Measurements from ENCODE around the gene CAMTA1. TPM values are rescaled to one million over a fixed set of nuclear protein-coding genes. Genes with fewer than 3 reads are reported as not detected.
A peak's percentile ranks its signal among the peaks of the same experiment; 100 is the strongest.

CAMTA1 gene
- total RNA-seq, 1 experiment from 2014 or later: 60.0 TPM

GRCh38 chr1:7039590-7040220, 254.5 kb downstream of the CAMTA1 start:
- no peak for TF ChIP-seq CTCF (IDR thresholded peaks at IDR 0.05; ENCODE audit: insufficient read depth in 1 of 2, low read depth in 1 of 2, low read length in 1 of 2, severe bottlenecking in 1 of 2, unreplicated experiment in 1 of 2)
- no peak for DNase-seq
- H3K27me3 Mint-ChIP-seq (ENCODE audit: insufficient read depth, unreplicated experiment): peaks cover 11% of the 10 kb centered on the region
- no peak overlapping the region for H3K27ac Mint-ChIP-seq (ENCODE audit: unreplicated experiment)
- CTCF ChIA-PET: no interaction called here
- H3K36me3 ChIP-seq (ENCODE audit: control insufficient read depth, insufficient read depth, low read length): no peaks in the 10 kb centered on the region
- intact Hi-C loops (cut with micrococcal nuclease; ENCODE audit: unreplicated experiment): no loop called here
- no peaks in the 10 kb centered on the region for H3K4me1 ChIP-seq
- H3K4me3 ChIP-seq (ENCODE audit: low read depth, low read length): no peak overlapping the region
- H3K9me3 ChIP-seq: no peaks in the 10 kb centered on the region
- POLR2A ChIA-PET: no interaction called here
- H3K4me1 Mint-ChIP-seq (ENCODE audit: low read depth, unreplicated experiment): no peaks in the 10 kb centered on the region
- H3K36me3 Mint-ChIP-seq (ENCODE audit: insufficient read depth, unreplicated experiment): no peaks in the 10 kb centered on the region
- no TSS peak for BruUV-seq (replicated peaks)
- no peaks in the 10 kb centered on the region for H3K27me3 ChIP-seq (replicated peaks; ENCODE audit: control insufficient read depth, insufficient read depth, low read length)
- H3K9me3 Mint-ChIP-seq (ENCODE audit: unreplicated experiment): no peaks in the 10 kb centered on the region
- H3K4me3 Mint-ChIP-seq (ENCODE audit: unreplicated experiment): no peak overlapping the region

GRCh38 chr1:7040969-7041695, 255.9 kb downstream of the CAMTA1 start:
- peaks cover 18% of the 10 kb centered on the region for H3K27me3 Mint-ChIP-seq (ENCODE audit: insufficient read depth, unreplicated experiment)
- BruUV-seq (replicated peaks): no TSS peak
- Histone ChIP-seq H3K27me3 (replicated peaks; ENCODE audit: control insufficient read depth, insufficient read depth, low read length) (no peaks in the 10 kb centered on the region), H3K4me3 (ENCODE audit: low read depth, low read length) (no peak overlapping the region), H3K9me3 (no peaks in the 10 kb centered on the region), H3K4me1 (no peaks in the 10 kb centered on the region), H3K36me3 (ENCODE audit: control insufficient read depth, insufficient read depth, low read length) (no peaks in the 10 kb centered on the region)
- intact Hi-C loops (cut with micrococcal nuclease; ENCODE audit: unreplicated experiment): no loop called here
- POLR2A ChIA-PET: no interaction called here
- no peak overlapping the region for H3K27ac Mint-ChIP-seq (ENCODE audit: unreplicated experiment)
- no peaks in the 10 kb centered on the region for H3K36me3 Mint-ChIP-seq (ENCODE audit: insufficient read depth, unreplicated experiment)
- no peak for TF ChIP-seq CTCF (IDR thresholded peaks at IDR 0.05; ENCODE audit: insufficient read depth in 1 of 2, low read depth in 1 of 2, low read length in 1 of 2, severe bottlenecking in 1 of 2, unreplicated experiment in 1 of 2)
- CTCF ChIA-PET: no interaction called here
- H3K4me1 Mint-ChIP-seq (ENCODE audit: low read depth, unreplicated experiment): no peaks in the 10 kb centered on the region
- H3K9me3 Mint-ChIP-seq (ENCODE audit: unreplicated experiment): no peaks in the 10 kb centered on the region
- no peak for DNase-seq
- no peak overlapping the region for H3K4me3 Mint-ChIP-seq (ENCODE audit: unreplicated experiment)

GRCh38 chr1:7042322-7043190, 257.3 kb downstream of the CAMTA1 start:
- BruUV-seq (replicated peaks): no TSS peak
- intact Hi-C loops (cut with micrococcal nuclease; ENCODE audit: unreplicated experiment): loop anchor here (2.0 kb wide), 1 partner anchor 604 kb away; no protein-coding TSS in a partner anchor
- Mint-ChIP-seq H3K27ac (ENCODE audit: unreplicated experiment) (no peak overlapping the region), H3K27me3 (ENCODE audit: insufficient read depth, unreplicated experiment) (peaks cover 14% of the 10 kb centered on the region), H3K9me3 (ENCODE audit: unreplicated experiment) (no peaks in the 10 kb centered on the region), H3K4me1 (ENCODE audit: low read depth, unreplicated experiment) (no peaks in the 10 kb centered on the region), H3K36me3 (ENCODE audit: insufficient read depth, unreplicated experiment) (no peaks in the 10 kb centered on the region), H3K4me3 (ENCODE audit: unreplicated experiment) (no peak overlapping the region)
- no peaks in the 10 kb centered on the region for H3K27me3 ChIP-seq (replicated peaks; ENCODE audit: control insufficient read depth, insufficient read depth, low read length)
- DNase-seq: peak in 1 of 2 experiments; percentile 18
- no peak overlapping the region for H3K4me3 ChIP-seq (ENCODE audit: low read depth, low read length)
- no peaks in the 10 kb centered on the region for H3K36me3 ChIP-seq (ENCODE audit: control insufficient read depth, insufficient read depth, low read length)
- H3K4me1 ChIP-seq: no peaks in the 10 kb centered on the region
- CTCF ChIA-PET: interaction anchor here (0.5 to 1.2 kb wide), 10 partner anchors 28 to 605 kb away, joined by 3 to 11 read pairs (median 4); partner anchors contain the start of gene CAMTA1
- peak; percentile 46 to 50 for TF ChIP-seq CTCF (IDR thresholded peaks at IDR 0.05; ENCODE audit: insufficient read depth in 1 of 2, low read depth in 1 of 2, low read length in 1 of 2, severe bottlenecking in 1 of 2, unreplicated experiment in 1 of 2)
- no peaks in the 10 kb centered on the region for H3K9me3 ChIP-seq
- POLR2A ChIA-PET: no interaction called here
